A673 (cell line): ENCODE data around the gene PRKCQ. TPM values are rescaled to one million over a fixed set of nuclear protein-coding genes. Genes with fewer than 3 reads are reported as not detected.

ENCODE experiments used
- BruUV-seq: library from RNA; stranded (reverse); fragments of 400-500 nt; replicated peaks from 2 replicates; lab custom pipeline; 2021; lab: Mats Ljungman, UMichigan
- CTCF ChIA-PET: fragments of 300-600 bp; sonication (Branson Sonifier 250); formaldehyde crosslinking; loops from one replicate; lab custom pipeline; 2022; ENCODE audit warnings: antibody characterized with exemption; lab: Charles Lee
- POLR2A ChIA-PET: fragments of 300-600 bp; sonication (Branson Sonifier 250); formaldehyde crosslinking; loops from one replicate; lab custom pipeline; 2022; ENCODE audit warnings: antibody characterized with exemption; ENCODE audit not compliant: low non-redundant PET; lab: Charles Lee
- DNase-seq: peaks from one replicate; pipeline ENCODE4 v3.0.0-alpha.2; 2015; ENCODE audit warnings: low spot score
- H3K27ac ChIP-seq: fragments of 200-600 bp; sonication (generic); 2 replicates; pipeline ENCODE4 v1.5.1; 2016; ENCODE audit warnings: mixed run types, low read depth, mild to moderate bottlenecking, mixed read lengths, antibody characterized with exemption, low read length; ENCODE audit not compliant: poor library complexity, severe bottlenecking
- H3K27me3 ChIP-seq: fragments of 200-600 bp; sonication (generic); replicated peaks from 2 replicates; pipeline ENCODE4 v1.6.1; 2017; ENCODE audit warnings: mixed run types, low read depth, mild to moderate bottlenecking, mixed read lengths, antibody characterized with exemption, low read length; ENCODE audit not compliant: insufficient read depth, poor library complexity
- H3K36me3 ChIP-seq: fragments of 200-600 bp; sonication (generic); 2 replicates; pipeline ENCODE4 v1.6.1; 2016; ENCODE audit warnings: mixed run types, mild to moderate bottlenecking, mixed read lengths, antibody characterized with exemption, low read length; ENCODE audit not compliant: insufficient read depth, poor library complexity, severe bottlenecking
- H3K4me1 ChIP-seq: fragments of 200-600 bp; sonication (generic); 2 replicates; pipeline ENCODE4 v1.6.1; 2017; ENCODE audit warnings: mixed run types, mild to moderate bottlenecking, mixed read lengths, antibody characterized with exemption, low read length; ENCODE audit not compliant: insufficient read depth, poor library complexity, severe bottlenecking
- H3K4me3 ChIP-seq: fragments of 200-600 bp; sonication (generic); 2 replicates; pipeline ENCODE4 v1.5.1; 2016; ENCODE audit warnings: low read depth, mixed run types, mild to moderate bottlenecking, mixed read lengths, low read length; ENCODE audit not compliant: poor library complexity, severe bottlenecking
- H3K9me3 ChIP-seq: fragments of 200-600 bp; sonication (generic); 2 replicates; pipeline ENCODE4 v1.6.1; 2016; ENCODE audit warnings: mixed run types, low read depth, mild to moderate bottlenecking, mixed read lengths, antibody characterized with exemption, low read length; ENCODE audit not compliant: poor library complexity, severe bottlenecking
- EZH2 ChIP-seq: fragments of 200-600 bp; sonication (generic); IDR thresholded peaks from 2 replicates; pipeline ENCODE4 v1.6.1; 2017; ENCODE audit warnings: borderline replicate concordance, low read depth, mild to moderate bottlenecking, mixed read lengths, antibody characterized with exemption, low read length; ENCODE audit not compliant: poor library complexity, severe bottlenecking
- intact Hi-C: fragments of 100-400 bp; cut with micrococcal nuclease; formaldehyde crosslinking; loops from one replicate; pipeline ENCODE4 v1.10.0; 2022; ENCODE audit not compliant: unreplicated experiment
- total RNA-seq: library from RNA; stranded (reverse); gene quantifications from 2 replicates; pipeline ENCODE4 v1.2.3, GENCODE V29; 2021
- TF ChIP-seq, protein P1 (sequence below): fragments of 300-800, 200-600 bp; sonication (generic); conservative IDR thresholded peaks from 2 replicates; pipeline ENCODE4 v1.5.1; 2017; ENCODE audit warnings: low read depth, mild to moderate bottlenecking, antibody characterized with exemption, low read length, moderate library complexity, mixed read lengths

Gene PRKCQ
- total RNA-seq, 1 experiment from 2014 or later = not detected

DNA sequence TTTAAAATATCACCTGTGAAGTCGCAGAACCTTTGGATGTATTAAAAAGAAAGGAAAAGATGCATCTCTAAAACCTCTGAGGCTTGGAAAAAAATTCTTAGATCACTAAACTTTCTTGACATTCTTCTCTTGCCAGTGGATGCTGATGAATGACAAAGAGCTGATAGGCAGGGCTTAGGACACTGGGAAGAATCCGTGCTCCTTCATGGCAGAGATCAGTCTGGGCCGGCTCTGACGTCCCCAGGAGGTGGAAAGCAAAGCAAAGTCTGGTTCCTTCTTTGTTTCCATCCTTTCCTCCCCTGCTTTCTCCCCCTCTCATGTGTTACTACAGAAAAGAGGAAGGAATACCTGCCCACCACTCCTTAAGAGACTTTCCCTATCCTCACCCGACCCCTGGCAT lies 161.9 kb downstream of the PRKCQ start:
- Histone ChIP-seq H3K27ac (no peak overlapping the region), H3K4me1 (no peaks in the 10 kb centered on the region), H3K9me3 (no peaks in the 10 kb centered on the region), H3K27me3 (peaks cover 67% of the 10 kb centered on the region), H3K4me3 (no peak overlapping the region), H3K36me3 (no peaks in the 10 kb centered on the region)
- no peak for DNase-seq
- BruUV-seq = no TSS peak
- ChIA-PET POLR2A (no interaction called here), CTCF (no interaction called here)
- TF ChIP-seq, protein P1, sequence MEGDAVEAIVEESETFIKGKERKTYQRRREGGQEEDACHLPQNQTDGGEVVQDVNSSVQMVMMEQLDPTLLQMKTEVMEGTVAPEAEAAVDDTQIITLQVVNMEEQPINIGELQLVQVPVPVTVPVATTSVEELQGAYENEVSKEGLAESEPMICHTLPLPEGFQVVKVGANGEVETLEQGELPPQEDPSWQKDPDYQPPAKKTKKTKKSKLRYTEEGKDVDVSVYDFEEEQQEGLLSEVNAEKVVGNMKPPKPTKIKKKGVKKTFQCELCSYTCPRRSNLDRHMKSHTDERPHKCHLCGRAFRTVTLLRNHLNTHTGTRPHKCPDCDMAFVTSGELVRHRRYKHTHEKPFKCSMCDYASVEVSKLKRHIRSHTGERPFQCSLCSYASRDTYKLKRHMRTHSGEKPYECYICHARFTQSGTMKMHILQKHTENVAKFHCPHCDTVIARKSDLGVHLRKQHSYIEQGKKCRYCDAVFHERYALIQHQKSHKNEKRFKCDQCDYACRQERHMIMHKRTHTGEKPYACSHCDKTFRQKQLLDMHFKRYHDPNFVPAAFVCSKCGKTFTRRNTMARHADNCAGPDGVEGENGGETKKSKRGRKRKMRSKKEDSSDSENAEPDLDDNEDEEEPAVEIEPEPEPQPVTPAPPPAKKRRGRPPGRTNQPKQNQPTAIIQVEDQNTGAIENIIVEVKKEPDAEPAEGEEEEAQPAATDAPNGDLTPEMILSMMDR = no peak
- no peak for TF ChIP-seq EZH2
- intact Hi-C loops = loop anchor here (10.0 kb wide), 1 partner anchor 997 kb away; the partner anchor contains the start of gene SFMBT2

DNA sequence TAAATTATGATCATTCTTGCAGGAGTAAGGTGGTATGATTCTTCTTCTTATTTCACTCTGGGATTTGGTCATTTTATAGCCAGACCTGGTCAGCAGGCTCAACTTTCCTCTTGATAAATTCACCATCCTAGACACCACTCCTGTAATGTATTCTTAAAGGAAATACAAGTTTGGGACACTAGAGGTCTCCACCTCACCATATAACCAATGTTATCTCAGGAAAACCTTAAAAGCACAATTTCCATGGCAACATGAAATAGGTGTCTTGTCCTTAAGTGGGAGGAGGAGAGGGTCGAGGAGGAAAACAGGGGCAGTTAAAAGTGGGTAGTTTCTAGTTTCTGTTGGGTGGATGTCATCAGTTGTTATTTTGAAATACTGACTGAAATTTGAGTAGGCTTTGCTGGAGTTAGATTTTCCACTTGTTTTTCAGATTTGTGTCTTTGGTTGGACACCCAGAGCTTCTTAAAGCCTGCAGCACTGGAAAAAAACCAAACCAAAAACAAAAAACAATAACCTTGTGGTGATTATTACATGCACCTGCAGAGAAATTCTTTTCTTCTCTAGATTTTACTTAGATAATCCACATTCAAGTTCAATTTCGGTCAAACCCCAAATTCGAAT lies 163.1 kb downstream of the PRKCQ start:
- intact Hi-C loops = loop anchor here (1.0 to 10.0 kb wide), 2 partner anchors 250 to 998 kb away; partner anchors contain the start of gene SFMBT2
- ChIA-PET POLR2A (no interaction called here), CTCF (no interaction called here)
- Histone ChIP-seq H3K4me1 (no peaks in the 10 kb centered on the region), H3K36me3 (no peaks in the 10 kb centered on the region), H3K9me3 (no peaks in the 10 kb centered on the region), H3K27me3 (peaks cover 60% of the 10 kb centered on the region), H3K27ac (no peak overlapping the region), H3K4me3 (no peak overlapping the region)
- BruUV-seq = no TSS peak
- DNase-seq = peak; percentile 70
- TF ChIP-seq, protein P1 = peak; percentile 73
- TF ChIP-seq EZH2 = no peak

DNA sequence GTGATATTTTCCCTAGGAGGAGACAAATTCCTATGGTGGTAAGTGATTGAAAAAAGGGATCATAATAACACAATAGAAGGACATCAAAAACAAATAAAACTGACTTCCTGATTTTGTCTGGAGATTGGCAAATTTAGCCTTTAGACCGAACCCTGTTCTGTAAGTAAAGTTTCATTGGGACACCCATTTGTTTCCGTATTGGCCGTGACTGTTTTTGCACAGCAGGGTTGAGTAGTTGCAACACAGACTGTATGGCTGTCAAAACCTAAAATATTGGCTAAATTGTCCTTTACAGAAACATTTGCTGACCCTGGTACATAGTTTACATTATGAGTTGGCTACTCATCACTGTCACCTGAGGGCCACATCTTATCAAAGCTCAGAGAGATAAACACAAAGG lies 168.6 kb downstream of the PRKCQ start:
- DNase-seq = no peak
- no TSS peak for BruUV-seq
- H3K9me3 ChIP-seq = no peaks in the 10 kb centered on the region
- H3K27ac ChIP-seq = no peak overlapping the region
- no peak overlapping the region for H3K4me3 ChIP-seq
- POLR2A ChIA-PET = no interaction called here
- no peak for TF ChIP-seq EZH2
- TF ChIP-seq, protein P1 = no peak
- H3K27me3 ChIP-seq = peaks cover 33% of the 10 kb centered on the region
- CTCF ChIA-PET = interaction anchor here (0.9 kb wide), 1 partner anchor 10 kb away, joined by 8 read pairs; no protein-coding TSS in a partner anchor
- H3K36me3 ChIP-seq = no peaks in the 10 kb centered on the region
- intact Hi-C loops = loop anchor here (10.0 kb wide), 1 partner anchor 1003 kb away; the partner anchor contains the start of gene SFMBT2
- H3K4me1 ChIP-seq = peaks cover 6% of the 10 kb centered on the region
